HG02885 (cell line): Measurements from ENCODE around the gene LENEP.

Experiments
- ATAC-seq: cut with Tn5 transposase; IDR thresholded peaks from one replicate; pipeline ENCODE4 v1.9.1; 2021; ENCODE audit warnings: mild to moderate bottlenecking; ENCODE audit not compliant: unreplicated experiment, poor library complexity

LENEP gene

DNA sequence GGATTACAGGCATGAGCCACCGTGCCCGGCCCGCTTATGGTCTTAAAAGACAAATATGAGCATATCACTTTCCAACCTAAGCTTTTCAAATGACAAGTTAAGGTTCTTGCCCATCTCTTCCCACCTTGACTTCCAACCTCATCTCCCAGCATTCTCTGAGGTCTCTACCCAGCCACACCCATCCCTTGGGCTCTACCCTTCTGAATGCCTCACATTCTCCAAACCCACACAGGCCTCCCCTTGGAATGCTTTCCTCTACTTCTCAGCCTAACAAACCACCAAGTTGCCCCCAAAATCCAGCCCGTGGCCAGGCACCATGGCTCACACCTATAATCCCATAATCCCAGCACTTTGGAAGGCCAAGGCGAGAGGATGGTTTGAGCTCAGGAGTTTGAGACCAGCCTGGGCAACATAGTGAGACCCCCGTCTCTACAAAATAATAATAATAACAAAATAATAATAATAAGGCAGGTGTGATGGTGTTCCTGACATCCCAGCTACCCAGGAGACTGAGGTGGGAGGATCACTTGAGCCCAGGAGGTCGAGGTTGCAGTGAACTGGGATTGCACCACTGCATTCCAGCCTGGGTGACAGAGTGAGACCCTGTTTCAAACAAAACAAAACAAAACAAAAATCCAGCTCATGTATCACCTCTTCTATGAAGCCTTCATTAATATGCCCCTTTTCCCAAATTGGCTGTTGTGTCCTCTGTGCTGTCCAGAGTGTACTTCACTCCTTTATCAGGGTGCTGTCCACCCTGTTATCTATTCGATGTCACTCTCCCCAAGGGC, 28.9 kb downstream of the LENEP start:
- no peak for ATAC-seq

DNA sequence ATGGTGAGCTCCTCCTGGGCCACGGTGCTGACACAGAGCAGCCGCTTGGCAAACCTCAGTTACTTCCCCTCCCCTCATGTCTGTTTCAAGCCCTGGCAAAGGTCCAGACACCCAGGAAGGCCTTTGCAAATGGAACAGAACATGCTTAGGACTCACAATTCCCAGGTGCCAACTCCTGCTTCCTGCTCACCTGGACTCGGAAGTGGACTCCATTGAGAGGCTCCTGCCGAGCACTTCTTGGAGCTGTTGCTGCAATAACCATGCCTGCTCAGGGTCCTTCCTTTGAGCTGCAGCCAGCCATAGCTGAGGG, 29.5 kb downstream of the LENEP start:
- no peak for ATAC-seq

DNA sequence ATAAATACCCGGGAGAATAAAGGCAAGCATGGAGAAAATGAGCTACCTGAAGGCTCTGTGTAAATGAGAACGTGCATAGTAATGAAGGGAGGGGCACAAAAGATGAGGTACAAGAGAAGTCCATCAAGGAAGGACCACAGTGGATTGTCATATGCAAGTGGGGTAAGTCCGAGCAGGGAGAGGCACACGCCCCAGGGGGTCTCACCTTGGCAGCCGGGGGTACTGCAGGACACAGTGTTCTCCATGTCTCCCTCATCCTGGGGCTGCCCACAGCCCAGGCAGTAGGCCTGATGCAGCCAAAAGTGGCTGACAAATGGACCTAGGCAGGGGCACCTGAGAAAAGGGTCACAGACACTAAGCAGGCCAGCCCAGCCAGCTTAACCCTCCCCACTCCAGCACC, 30.2 kb downstream of the LENEP start:
- no peak for ATAC-seq

DNA sequence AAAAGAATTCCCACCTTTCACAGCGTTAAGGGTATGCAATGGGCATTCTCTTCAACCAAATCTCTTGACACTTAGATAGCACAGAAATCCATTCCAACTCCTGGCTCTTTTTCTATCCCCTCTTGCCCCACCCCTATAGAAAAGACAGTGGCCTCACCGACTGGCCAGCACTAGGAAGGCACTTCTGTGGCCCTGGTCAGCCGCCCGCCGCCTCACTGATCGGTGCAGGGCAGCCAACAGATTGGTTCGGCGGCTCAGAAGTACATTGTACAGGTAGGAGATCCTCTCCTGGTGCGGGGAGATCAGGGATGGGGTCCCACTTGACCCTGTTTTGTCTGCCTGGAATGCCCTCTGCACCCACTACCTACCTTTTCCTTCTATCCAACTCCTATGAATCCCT, 30.9 kb downstream of the LENEP start:
- ATAC-seq = no peak

DNA sequence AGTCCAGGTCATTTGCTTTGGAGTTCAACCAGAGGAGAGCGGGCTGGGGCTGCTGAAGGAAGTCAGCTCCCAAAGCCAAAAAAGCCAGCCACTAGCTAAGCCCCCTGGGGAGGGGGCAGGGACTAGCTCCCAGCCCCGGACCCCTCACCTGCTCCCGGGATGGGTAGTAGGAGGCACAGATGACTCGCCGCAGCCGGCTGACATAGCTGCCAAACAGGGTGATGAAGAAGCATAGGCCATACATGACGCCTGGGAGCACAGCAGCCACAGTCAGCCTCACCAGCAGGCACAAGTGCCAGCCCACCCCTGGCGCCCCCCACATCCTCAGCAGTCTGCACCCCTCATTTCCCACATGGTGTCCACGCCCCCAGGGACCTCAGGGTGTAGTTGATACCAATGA, 32.8 kb downstream of the LENEP start:
- ATAC-seq = no peak

DNA sequence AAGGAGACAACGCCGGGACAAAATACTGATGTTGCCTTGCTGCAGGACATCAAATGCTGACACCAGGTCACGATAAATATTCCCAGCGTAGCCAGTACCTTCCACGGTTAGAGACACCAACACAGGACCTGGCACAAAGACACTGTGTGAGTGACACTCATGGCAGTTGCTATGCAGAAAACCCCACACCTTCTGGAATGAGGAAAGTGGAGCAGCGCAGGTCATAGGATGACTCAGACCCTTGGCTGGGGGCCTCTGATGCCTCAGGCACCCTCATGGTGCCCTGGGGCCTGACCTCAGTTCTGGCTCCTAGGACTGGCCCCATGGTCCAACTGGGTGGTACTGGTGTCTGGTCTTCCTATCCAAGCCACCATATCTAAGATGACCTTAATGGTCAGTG, 33.2 kb downstream of the LENEP start:
- no peak for ATAC-seq

DNA sequence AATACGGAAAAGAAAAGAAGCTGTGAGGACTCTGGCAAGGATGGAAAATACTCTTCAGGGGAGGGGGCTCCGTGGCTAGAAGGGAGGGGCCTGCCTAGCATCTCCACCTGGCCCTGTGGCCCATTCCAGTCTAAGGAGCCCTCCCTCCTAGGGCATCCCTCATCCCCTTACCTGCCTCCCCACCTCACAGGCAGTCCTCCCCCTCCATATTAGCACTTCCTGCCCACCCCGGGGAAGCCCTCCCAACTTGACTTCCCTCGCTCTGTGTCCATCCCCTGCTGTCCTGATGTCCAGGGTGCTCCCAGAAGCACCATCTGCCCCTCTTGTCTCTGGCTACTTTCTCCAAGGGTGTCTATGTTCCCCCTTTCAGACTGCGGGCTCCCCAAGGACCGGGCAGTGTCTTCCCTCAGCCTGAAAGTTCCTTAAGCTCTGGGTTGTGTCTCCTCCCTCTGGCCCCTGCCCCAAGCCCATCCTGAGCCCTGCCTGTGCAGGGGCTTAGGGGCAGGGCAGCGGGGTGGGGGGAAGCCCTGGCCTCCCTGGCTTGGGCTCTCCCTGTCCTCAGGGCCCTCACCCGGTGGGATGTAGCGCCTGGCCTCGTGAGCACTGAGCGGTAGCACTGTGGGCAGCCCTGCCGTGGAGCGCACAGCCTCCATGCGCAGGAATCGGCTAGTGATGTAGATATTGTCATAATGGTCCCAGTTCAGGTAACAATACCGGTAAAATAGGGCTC, 36.3 kb downstream of the LENEP start:
- ATAC-seq = no peak

DNA sequence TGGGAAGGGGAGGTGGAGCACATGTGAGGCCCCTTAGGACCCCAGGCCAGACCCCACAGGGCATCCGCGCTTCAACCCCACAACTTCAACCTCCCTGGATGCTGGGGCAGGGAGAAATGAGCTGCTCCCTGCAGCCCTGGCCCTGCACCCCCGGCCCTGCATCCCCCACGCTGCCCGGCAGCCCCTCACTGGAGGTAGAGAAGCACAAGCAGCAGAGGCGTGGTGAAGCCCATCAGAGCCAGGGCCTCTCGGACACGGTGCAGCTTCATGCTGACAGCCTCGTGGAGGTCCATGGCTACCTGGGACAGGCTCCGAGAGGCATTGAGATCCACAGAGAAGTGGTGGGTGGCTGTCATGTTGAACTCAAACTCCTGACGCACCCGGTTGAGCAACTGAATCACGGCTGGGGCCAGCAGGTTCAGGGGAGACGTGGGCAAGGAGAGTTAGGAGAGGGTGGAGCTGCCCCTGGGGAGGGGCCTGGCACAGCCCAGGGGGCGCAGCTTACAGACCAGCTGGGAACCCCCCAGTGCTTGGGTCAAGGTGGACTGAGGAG, 36.9 kb downstream of the LENEP start:
- no peak for ATAC-seq

DNA sequence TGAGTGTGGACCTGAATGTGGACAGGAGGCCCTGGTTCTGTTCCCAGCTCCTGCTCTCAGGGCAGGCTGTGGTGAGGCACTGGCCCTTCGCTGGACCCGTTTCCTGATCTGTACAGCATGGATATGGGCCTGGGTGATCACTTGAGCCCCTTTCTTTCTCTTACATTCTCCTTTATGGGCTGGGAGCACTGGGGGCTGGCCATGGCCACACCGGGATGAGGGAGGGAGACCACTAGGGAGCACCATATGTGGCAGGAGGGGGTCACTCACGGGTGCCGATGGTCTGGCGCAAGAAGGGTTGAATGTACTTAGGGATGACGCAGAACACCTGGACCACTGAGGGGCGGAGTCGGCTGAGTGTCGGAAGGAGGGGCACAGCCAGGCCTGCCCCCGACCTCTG, 37.5 kb downstream of the LENEP start:
- no peak for ATAC-seq

DNA sequence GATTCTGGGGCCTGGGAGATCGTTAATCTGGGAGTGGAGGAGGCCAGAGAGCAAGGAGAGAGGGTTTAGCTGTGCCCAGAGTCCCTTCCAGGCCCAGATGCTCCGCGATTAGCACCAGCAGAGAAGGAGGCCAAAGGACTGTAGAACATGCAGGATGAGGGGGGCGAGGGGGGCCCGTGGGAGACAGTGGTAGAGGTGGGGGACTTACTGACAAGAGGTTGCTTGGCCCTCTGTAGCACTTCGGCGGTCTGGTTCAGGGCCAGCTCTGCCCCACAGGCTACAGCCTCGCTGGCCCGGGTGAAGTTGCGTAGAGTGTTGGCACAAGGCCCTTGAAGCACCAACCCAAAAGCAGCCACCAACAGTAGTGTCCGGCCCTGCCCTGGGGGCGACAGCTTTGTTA, 39.5 kb downstream of the LENEP start:
- ATAC-seq = no peak

DNA sequence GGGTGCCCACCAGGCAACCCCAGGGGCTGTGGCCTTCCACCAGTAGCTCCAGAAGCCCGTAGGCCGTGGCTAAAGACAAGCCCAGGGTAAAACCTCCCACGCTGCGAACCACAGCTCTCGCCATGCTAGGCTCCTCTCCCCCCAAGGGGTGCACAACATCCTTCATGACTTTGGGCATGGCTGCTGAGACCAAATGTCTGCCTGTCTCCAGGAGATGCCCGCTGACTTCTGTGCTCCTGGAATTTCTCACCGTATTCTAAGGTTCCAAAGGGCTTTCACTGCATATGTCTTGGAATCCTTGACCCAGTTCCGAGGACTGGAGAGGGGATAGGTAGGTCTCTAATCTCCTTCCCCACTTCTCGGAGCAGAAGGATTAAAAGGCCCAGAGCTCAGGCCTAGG, 40.1 kb downstream of the LENEP start, which contains the start of the genes DCST1 and DCST2:
Gene DCST1 (plus strand): TSS at position 301 of the 400 bp plus-strand sequence. CDS start 213 bp downstream, outside the sequence.
Gene DCST2 (minus strand): TSS at position 258 of the 400 bp plus-strand sequence. CDS start 80 bp downstream, at position 178.
- ATAC-seq = no peak

DNA sequence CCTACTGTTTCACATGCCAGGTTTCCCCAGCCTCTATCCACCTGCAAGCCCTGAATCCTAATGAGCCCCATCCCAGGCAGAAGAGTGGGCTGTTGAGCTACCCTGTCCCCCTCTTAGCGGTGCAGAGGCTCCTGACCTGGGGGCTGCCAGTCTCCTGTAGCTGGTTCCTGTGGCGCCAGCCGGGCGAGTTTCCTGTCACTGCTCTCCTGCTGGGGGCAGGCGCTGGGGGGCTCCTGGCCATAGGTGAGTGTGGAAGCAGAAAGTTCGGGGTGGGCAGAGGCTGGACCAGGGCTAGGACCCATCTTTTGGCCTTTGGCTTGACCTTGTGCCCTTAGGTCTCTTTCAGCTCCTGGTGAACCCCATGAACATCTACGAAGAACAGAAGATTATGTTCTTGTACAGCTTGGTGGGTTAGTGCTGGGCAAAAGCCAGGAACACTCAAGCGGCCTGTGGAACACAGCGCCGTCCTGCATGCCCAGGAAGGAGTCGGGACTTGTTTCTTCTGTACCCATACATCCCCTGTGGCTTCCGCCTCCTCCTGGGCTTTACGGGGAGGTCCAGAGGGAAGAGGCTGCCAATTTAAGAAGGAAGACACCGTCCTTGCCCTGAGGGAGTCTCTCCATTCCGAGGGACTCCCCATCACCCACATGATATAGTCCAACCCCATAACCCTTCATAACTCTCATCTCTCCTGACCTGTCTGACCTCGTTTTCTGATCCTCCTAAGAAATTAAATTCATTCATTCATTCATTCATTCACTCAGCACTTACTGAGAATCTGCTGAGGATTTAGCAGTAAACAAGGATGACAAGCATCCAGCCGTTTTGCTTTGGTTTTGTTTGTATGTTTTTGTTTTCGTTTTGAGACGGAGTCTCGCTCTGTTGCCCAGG, 41.2 kb downstream of the LENEP start:
- ATAC-seq = no peak

DNA sequence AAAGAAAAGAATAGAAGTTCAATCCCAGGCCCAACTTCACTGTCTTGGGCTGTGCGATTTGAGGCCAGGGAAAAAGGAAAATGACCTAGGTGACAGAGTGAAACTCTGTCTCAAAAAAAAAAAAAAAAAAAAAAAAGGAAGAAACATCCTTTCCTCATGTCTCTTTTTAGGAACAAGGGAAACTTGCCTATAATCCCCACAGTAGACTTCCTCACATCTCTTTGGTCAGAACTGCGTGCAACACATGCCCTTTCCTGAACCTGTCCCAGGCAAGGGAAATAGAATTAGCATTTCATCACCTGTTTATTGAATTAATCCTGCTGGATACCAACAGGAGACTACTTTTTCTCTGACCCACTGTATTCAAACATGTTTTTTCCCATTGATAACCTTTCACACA, 42.5 kb downstream of the LENEP start:
- ATAC-seq = no peak

DNA sequence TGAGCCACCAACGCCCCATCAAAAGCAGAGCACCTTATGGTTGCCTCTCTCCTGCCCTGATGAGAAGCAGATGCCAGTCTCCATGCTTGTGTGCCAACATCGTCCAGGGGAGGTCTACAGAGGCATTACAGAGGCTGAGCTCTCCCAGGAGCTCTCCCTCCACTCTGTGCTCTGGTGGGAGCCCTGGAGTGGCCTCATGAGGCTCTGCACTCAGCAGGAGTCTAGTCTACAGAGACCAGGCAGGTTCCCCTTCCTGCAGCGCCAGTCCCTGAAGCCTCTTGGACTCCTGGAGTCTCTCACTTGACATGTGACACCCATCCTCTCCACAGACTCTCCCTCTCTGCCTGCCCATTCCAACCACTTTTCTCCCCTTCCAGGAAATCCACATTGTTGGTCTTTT, 43.7 kb downstream of the LENEP start:
- ATAC-seq = no peak

DNA sequence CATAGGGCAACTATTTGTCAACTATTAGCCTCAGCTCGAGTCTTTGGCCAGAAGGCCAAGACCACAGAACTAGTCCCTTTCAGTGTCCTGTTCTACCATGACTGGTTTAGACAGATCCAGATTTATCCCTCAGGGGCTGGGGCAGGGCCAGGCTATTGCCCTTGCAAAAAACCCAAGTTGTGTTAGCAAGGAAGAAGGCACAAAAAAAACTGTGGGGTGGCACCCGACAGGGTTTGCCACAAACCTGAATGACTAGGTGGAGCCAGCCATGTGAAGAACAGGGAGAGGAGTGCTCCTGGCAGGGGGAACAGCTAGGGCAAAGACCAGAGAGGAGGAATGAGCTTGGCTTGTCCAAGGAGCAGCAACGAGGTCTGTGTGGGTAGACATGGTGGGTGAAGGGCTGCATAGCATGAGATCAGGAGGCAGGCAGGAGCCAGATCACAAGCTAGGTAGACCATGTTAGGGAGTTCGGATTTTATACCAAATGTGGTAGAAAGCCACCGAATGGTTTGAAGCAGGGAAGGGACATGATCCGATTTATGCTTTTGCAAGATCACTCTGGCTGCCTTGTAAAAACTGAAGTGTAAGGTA, 44.6 kb downstream of the LENEP start:
- no peak for ATAC-seq

DNA sequence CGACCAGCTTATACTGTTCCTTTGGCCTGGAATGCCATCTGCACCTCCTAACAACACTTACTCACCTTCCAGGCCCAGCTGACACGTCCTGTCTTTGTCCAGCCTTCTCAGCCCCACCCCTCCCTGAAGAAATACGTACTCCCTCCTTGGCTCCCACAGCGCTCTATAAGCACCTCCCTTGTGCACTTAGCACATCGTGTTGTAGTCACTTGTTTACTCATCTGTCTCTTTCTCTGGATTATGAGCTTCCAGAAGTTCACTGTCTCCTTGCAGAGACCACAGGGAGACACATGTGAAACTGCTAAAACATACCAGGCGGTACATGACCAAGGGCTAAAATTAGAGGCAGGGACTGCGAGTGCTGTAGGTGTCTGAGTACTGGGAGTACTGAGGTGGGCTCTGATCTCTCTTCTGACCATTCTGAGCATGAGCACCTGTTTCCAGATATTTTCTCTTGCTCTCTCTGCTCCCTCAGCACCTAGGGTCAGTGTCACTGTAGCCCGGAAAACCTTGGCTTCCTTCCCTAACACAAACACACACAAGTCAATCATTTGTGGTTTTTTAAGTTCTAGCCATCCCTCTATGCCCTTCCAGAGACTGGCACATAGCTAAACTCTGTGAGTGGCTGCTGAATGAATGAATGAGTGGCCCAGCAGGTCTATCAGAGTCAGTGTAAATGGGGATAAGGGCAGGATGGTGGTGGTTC, 45.4 kb downstream of the LENEP start:
- no peak for ATAC-seq

DNA sequence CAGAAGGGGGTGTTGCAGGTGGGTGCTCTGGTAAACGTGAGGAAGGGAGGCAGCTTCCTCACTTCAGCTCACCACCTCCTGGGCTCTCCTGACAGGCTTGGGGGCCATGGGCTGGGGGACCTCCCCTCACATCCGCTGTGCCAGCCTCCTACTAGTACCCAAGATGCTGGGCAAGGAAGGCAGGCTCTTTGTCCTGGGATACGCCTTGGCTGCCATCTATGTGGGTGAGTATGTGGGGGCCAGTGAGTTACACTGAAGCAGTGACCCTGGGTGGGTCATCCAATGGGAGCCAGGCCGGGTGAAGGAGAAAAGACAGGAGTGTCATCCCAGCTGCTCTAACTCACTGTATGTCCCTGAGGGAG, 45.9 kb downstream of the LENEP start:
- ATAC-seq = no peak

DNA sequence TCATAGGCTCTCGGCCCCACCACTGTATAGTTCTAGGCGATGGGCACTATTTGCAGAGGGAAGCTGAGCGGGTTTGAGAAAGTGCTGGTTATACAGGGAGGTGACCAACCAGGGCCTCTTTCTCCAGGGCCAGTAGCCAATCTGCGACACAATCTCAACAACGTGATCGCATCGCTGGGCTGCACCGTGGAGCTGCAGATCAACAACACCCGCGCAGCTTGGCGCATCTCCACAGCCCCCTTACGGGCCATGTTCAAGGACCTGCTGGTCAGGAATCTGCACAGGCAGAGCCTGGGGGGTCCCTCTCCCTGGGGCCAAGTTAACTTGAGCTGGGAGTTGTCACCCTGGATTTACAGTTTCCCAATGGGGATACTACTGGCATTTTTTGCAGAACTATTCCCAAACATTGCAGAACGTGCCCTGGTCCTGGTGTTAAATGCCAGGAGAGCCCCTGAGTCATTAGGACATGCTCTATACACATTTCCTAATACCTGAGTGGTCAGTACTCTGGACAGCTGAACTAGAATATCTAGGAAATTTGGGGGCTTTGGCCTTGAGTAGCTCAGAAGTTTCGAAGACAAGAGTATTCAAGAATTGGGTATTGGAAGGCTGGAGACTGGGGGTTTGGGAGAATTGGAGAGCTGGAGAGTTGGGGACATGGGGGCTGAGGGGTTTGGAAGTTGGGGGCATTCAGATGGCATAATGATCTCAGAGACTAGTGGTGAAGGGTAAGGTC, 47.1 kb downstream of the LENEP start:
- ATAC-seq = no peak

DNA sequence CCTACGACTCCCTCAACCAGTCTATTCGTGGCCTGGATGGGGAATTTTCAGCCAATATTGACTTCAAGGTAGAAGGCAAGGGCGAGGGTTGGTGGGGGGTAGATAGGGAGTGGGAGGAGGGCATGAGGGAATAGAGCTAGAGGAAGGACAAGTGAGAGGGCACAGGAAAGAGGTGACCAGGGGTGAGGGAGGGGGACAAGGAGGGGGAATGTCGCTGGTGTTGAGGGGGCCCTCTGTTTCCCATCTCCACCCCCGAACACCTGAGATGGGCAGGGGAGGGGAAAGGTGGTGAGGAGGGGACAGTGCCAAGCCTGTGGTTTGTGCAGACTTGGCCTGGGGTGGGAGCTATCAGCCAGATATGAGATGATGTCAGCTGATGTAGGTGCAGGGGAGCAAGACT, 49.4 kb downstream of the LENEP start:
- ATAC-seq = no peak
